ENCODE measurements around the gene COL12A1. TPM values are rescaled to one million over a fixed set of nuclear protein-coding genes. Genes with fewer than 3 reads are reported as not detected.

Gene COL12A1
- total RNA-seq, 1 donor from 2014 or later = 1,307 TPM

GRCh38 chr6:75145211-75145610, 60.6 kb downstream of the COL12A1 start:
- no peak for DNase-seq (ENCODE audit: low spot score)

GRCh38 chr6:75144386-75144785, 61.5 kb downstream of the COL12A1 start:
- no peak for DNase-seq (ENCODE audit: low spot score)

DNA sequence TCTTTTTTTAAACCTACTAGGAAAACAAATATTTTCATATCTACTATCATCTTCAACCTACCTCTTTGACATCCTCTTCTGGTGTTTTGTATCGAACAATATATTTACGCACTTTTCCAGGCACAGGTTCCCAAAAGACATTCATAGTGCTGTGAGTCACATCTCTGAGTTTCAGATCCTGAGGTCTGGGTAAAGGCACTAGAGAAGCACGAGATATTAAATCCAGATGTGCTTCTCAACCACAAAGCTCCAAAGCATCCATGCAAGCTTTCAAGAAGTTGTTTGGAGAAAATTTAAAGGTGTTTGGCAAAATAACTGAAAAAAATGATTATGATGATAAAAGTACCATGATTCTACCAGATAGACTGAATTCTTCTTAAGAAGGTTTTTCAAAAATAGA, 62.7 kb downstream of the COL12A1 start:
- DNase-seq (ENCODE audit: low spot score) = peak; percentile 65

DNA sequence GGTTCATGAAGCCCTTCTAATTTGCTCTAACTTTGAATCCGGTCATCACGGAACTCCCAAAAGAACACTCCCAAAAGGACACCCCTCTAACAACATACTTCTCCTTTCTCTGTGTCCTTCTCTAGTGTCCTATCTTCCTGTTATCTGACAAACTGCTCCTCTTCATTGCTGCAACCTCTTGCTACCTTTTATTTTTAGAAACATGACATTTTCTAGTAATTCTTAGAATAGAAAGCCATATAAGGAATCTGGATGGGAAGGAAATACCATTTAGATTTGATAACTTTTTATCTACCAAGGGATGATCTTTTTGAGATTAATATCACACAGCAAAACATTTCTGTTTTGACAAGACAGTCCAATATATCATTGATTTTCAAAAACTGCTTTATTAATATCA, 63.1 kb downstream of the COL12A1 start:
- no peak for DNase-seq (ENCODE audit: low spot score)

DNA sequence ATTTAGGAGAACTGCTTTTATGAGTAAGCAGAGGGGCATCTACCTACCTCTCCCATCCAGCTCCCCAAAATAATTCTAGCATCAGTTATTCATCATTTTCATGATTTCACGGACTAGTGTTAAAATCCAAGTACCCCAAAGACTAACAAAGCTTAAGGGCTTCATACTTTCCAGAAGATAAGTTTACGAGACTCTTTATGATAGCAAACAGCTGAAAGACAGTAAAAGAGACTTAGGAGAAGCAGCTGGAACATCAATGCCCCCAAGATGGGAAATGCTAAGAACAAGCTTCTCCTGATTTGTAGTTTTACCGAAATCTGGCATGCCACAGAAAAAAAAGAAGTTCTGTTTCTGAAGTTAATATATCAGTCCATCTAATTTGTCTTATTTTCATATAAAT, 70.0 kb downstream of the COL12A1 start:
- peak; percentile 83 for DNase-seq (ENCODE audit: low spot score)

DNA sequence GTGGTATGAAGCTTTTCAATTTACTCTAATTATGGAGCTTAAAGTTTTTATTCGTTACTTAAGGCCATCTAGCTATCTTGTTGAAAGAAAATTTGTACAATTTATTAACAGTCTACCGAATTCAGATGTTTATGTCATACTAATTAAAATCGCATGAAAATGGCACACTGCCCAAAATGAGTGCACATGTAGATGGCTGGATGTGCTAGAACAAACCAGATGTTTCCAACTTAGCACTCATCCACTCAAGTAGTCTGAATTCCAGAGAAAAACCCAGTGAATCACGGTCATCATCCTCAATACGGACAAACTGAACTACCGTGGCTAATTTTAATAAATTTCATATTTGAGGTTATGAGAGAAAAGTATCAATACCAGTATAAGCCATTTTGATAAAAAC, 70.4 kb downstream of the COL12A1 start:
- peak; percentile 55 for DNase-seq (ENCODE audit: low spot score)

GRCh38 chr6:75130784-75131183, 75.1 kb downstream of the COL12A1 start:
- no peak for DNase-seq (ENCODE audit: low spot score)

DNA sequence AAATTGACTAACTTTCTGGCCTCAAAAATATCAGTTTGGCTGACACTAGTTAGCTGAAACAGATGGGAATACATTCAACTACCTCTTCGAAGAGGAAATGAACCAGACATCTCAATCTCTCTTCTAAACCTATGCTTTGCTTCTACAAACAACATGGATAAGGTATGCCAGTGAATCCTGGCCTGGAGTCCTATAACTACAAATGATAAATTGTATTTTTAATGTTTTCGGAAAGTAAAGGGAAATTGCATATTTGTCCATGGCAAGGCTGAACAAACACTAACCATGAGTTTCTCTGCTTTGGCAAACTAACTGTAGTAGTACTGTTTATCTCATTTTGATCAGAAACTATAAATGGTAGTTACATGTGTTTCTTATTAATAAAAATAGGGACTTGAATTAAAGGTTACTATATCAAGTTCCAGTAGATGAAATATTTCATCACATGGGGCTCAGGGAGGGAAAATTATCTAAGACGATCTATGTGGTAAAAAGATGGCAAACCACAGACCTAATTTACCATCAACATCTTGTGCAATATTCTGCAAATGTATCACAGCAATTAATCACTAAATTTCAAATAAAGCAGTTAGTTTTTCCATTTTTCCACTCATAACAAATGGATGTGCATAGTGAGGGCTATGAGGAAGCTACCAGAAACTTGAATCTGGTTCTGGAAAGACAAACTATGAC, 76.8 kb downstream of the COL12A1 start:
- no peak for DNase-seq (ENCODE audit: low spot score)

GRCh38 chr6:75126518-75126917, 79.3 kb downstream of the COL12A1 start:
- no peak for DNase-seq (ENCODE audit: low spot score)

- DNase-seq (ENCODE audit: low spot score) = no peak
These were observed 80.9 kb downstream of the COL12A1 start for GRCh38 chr6:75124983-75125382.

DNA sequence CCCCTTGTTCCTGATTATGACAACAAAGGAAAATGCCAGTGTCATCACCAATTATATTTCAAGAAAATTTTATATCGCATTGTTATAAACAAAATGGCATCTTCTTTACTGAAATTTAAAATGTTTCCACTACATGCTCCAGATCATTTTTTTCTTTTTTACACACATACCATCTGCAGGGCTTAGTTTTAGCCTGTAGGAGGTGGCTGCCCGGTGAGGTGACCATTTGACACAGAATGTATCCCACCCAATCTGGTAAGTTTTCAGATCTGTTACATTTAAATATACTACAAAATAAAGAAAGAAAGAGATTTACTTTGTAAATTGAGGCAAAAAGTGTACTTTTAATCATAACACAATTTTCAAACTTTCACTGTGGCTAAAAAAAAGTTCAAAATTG, 81.8 kb downstream of the COL12A1 start:
- no peak for DNase-seq (ENCODE audit: low spot score)

GRCh38 chr6:75118925-75119515, 86.8 kb downstream of the COL12A1 start:
- DNase-seq (ENCODE audit: low spot score) = no peak

DNA sequence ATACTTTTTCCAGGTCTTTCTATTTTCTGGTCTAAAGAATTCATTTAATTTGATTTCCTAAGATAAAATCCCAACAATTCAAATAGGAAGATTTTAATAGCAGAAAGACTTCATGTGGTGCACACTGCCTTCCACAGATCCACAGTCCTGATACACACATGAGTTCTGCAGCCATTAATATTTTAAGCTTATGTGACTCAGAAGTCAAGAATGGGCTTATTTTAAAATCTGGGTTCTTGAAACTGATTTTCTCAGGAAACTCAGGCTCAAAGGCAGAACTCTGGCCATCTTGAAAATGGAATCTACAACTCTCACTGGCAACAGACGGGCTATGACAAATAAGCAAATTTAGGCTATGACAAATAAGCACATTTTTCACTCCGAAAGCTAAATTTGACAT, 88.2 kb downstream of the COL12A1 start:
- no peak for DNase-seq (ENCODE audit: low spot score)

GRCh38 chr6:75116946-75117345, 88.9 kb downstream of the COL12A1 start:
- DNase-seq (ENCODE audit: low spot score) = no peak

- no peak for DNase-seq (ENCODE audit: low spot score)
These were observed 90.4 kb downstream of the COL12A1 start for GRCh38 chr6:75115481-75115880.

DNA sequence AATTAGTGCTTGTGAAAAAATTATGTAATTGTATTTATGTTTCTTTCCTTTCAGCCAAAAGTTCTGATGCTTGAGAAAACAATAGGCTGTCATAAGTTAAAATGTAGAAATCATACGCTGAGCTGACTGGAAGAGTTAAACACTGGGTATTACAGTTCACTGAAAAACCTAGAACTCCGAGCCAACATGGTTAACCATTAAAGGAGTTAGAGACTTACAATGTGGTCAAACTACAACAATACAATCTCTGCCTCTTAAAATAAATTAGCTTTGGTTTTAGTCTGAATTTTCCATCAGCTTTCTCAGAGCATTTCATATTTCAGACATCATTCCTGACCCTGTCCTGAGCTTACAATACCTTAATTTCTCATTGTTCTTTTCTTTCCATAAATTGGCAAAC, 91.0 kb downstream of the COL12A1 start:
- no peak for DNase-seq (ENCODE audit: low spot score)

DNA sequence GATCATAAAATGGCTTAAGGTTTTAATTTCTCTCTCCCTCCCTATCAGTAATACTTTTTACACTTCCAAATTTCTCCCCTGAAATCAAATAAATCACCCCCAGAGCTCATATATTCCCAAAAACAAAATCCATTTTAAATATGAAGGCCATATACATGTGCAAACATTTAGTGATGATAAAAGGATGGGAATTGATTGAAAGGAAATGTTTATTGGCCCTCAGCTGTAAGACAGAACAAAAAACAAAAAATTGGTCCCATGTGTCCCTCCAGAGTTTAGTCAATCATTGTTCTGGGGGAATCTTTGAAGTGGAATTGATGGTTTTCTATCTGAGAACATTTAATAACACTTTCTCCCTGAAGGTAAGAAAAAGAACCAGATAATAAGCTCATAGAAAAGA, 91.7 kb downstream of the COL12A1 start:
- DNase-seq (ENCODE audit: low spot score) = no peak

DNA sequence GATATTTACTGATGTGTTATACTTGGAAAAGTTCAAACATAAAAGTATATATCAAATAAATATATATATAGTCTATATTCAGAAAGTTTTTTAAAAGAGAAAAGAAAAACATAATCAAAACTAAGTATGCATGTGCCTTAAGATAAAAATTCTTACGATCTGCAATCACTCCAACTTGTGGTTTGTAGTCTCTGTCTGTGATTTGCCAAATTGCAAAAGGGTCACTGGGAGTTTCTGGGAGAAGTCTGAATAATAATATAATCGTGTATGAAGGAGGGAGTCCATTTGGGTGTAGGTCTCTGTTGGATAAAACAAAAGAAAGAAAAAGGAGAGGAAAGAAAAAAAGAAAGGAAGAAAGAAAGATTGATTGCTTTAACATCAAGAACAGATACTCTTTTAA, 92.4 kb downstream of the COL12A1 start:
- no peak for DNase-seq (ENCODE audit: low spot score)

GRCh38 chr6:75109765-75110164, 96.1 kb downstream of the COL12A1 start:
- DNase-seq (ENCODE audit: low spot score) = peak; percentile 95

DNA sequence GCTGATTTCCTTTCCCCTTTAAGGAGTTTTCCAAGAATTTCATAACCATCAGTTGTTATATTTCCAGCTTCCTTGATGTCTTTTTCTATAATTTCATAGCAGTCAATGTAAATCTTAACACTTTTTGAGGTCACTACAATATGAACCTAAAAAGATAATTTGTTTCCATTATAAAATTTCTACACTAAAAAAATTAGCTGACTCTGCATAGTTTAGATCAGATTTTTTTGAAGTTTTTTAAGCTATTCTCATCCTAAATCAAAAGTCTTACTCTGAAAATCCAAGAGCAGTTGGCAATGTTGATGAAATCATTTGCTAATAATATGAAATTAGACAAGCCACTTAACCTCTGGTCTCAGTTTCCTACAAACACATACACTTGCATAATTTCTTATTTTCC, 96.8 kb downstream of the COL12A1 start:
- DNase-seq (ENCODE audit: low spot score) = no peak

DNA sequence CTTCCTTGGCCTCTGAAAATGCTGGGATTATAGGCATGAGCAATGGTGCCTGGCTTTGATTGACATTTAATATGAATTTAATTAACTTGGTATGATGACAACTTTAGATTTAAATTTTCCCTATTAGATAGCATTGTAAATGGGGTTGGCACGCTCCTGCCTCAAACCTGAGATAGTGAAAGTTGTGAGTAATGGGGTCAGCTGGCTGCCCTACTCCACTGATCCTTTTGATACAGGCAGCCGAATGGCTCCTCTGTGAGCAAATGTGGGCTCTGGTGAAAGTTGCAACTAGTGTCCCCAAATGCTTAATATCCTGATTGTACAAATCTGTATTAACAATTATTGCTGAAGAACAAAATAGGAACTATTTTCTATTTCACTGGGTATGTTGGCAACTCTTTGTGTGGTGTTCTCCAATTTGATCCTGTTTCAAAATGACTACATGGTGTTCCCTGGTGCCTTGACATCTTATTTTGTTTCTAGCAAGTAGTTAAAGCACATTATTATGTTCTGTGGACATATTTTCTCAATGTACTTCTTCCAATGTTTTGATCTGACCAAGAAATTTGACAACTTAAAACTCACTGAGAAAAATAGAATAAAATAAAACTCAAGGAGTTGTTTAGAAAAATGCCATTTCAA, 97.4 kb downstream of the COL12A1 start:
- DNase-seq (ENCODE audit: low spot score) = no peak

GRCh38 chr6:75107913-75108312, 97.9 kb downstream of the COL12A1 start:
- DNase-seq (ENCODE audit: low spot score) = no peak

DNA sequence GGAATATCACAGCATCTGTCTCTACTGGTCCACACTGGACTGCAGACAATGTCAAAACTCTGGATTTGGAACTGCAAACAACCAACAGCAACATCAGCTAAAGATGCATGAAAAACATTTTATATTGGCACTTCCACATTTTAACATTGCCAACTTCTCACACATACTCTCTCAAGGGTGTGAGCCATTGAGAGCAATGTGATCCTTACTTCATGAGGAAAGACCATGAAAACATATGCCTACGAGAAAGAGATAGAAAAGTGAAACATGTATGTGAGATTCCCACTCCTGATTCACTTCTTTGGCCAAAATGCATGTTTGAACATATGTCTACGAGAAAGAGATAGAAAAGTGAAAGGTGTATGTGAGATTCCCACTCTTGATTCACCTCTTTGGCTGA, 99.4 kb downstream of the COL12A1 start:
- no peak for DNase-seq (ENCODE audit: low spot score)
